ENCODE results near the gene GABRG3. TPM values are rescaled to one million over a fixed set of nuclear protein-coding genes. Genes with fewer than 3 reads are reported as not detected.

Gene GABRG3
- total RNA-seq, 3 donors from 2014 or later (not counting 1 experiment from before 2014, with no cell fraction given): not detected

GRCh38 chr15:27273506-27273905 lies 302.5 kb downstream of the GABRG3 start:
- intact Hi-C loops (cut with micrococcal nuclease): no loop called here
- Mint-ChIP-seq H3K4me3 (no peak overlapping the region), H3K36me3 (peaks cover 9% of the 10 kb centered on the region), H3K27ac (no peak overlapping the region), H3K4me1 (no peaks in the 10 kb centered on the region), H3K9me3 (peaks cover 13 to 18% of the 10 kb centered on the region in 2 donors), H3K27me3 (ENCODE audit: low read depth in 2 of 2) (no peaks in the 10 kb centered on the region)
- Histone ChIP-seq H3K27ac (ENCODE audit: low read length) (no peak overlapping the region), H3K4me3 (ENCODE audit: low read length) (no peak overlapping the region), H3K36me3 (ENCODE audit: control insufficient read depth, insufficient read depth, low read length) (no peaks in the 10 kb centered on the region), H3K27me3 (ENCODE audit: control insufficient read depth, insufficient read depth, low read length) (no peaks in the 10 kb centered on the region), H3K4me1 (ENCODE audit: control insufficient read depth, insufficient read depth, low read length) (no peaks in the 10 kb centered on the region), H3K9me3 (ENCODE audit: control insufficient read depth, insufficient read depth, low read length) (peaks cover 15% of the 10 kb centered on the region)
- WGBS (ENCODE audit: insufficient coverage): 100% methylated on average over 2 of the region's 3 CpGs
- ATAC-seq: no peak
- DNase-seq: no peak
- no peak for TF ChIP-seq CTCF (IDR thresholded peaks at IDR 0.05)

- 80% methylated on average over 3 of the region's 3 CpGs for WGBS (ENCODE audit: insufficient coverage)
- intact Hi-C loops (cut with micrococcal nuclease): no loop called here
Measured at GRCh38 chr15:27278761-27279160, 307.8 kb downstream of the GABRG3 start.

GRCh38 chr15:27292641-27293040 lies 321.7 kb downstream of the GABRG3 start:
- H3K9me3 ChIP-seq (ENCODE audit: control insufficient read depth, insufficient read depth, low read length): peaks cover 4% of the 10 kb centered on the region
- Mint-ChIP-seq H3K9me3 (peaks cover 4 to 14% of the 10 kb centered on the region in 2 donors), H3K27me3 (ENCODE audit: low read depth in 2 of 2) (no peaks in the 10 kb centered on the region), H3K4me3 (no peak overlapping the region), H3K27ac (no peak overlapping the region), H3K36me3 (no peaks in the 10 kb centered on the region), H3K4me1 (no peaks in the 10 kb centered on the region)
- H3K4me3 ChIP-seq (ENCODE audit: low read length): no peak overlapping the region
- ATAC-seq (no peak), DNase-seq (no peak)
- H3K27me3 ChIP-seq (ENCODE audit: control insufficient read depth, insufficient read depth, low read length): no peaks in the 10 kb centered on the region
- 80% methylated on average over 1 of the region's 3 CpGs for whole genome bisulfite sequencing (ENCODE audit: insufficient coverage)
- no peak overlapping the region for H3K27ac ChIP-seq (ENCODE audit: low read length)
- H3K4me1 ChIP-seq (ENCODE audit: control insufficient read depth, insufficient read depth, low read length): no peaks in the 10 kb centered on the region
- intact Hi-C loops (cut with micrococcal nuclease): no loop called here
- no peak for TF ChIP-seq CTCF (IDR thresholded peaks at IDR 0.05)
- no peaks in the 10 kb centered on the region for H3K36me3 ChIP-seq (ENCODE audit: control insufficient read depth, insufficient read depth, low read length)

More at GRCh38 chr15:27278761-27279160, 307.8 kb downstream of the GABRG3 start:
- Mint-ChIP-seq H3K27me3 (ENCODE audit: low read depth in 2 of 2) (no peaks in the 10 kb centered on the region), H3K4me1 (no peaks in the 10 kb centered on the region), H3K36me3 (no peaks in the 10 kb centered on the region), H3K27ac (no peak overlapping the region), H3K9me3 (peaks cover 13 to 14% of the 10 kb centered on the region in 2 donors), H3K4me3 (no peak overlapping the region)
- H3K4me1 ChIP-seq (ENCODE audit: control insufficient read depth, insufficient read depth, low read length): no peaks in the 10 kb centered on the region
- no peaks in the 10 kb centered on the region for H3K27me3 ChIP-seq (ENCODE audit: control insufficient read depth, insufficient read depth, low read length)
- H3K4me3 ChIP-seq (ENCODE audit: low read length): no peak overlapping the region
- no peak overlapping the region for H3K27ac ChIP-seq (ENCODE audit: low read length)
- no peak for ATAC-seq
- no peak for TF ChIP-seq CTCF (IDR thresholded peaks at IDR 0.05)
- H3K36me3 ChIP-seq (ENCODE audit: control insufficient read depth, insufficient read depth, low read length): no peaks in the 10 kb centered on the region
- no peak for DNase-seq
- H3K9me3 ChIP-seq (ENCODE audit: control insufficient read depth, insufficient read depth, low read length): peaks cover 5% of the 10 kb centered on the region

GRCh38 chr15:27293607-27294006 lies 322.6 kb downstream of the GABRG3 start:
- no peaks in the 10 kb centered on the region for H3K36me3 ChIP-seq (ENCODE audit: control insufficient read depth, insufficient read depth, low read length)
- intact Hi-C loops (cut with micrococcal nuclease): no loop called here
- Mint-ChIP-seq H3K4me1 (no peaks in the 10 kb centered on the region), H3K4me3 (no peak overlapping the region), H3K27ac (no peak overlapping the region), H3K36me3 (no peaks in the 10 kb centered on the region), H3K27me3 (ENCODE audit: low read depth in 2 of 2) (no peaks in the 10 kb centered on the region), H3K9me3 (peaks cover 10 to 18% of the 10 kb centered on the region in 2 donors)
- 100% methylated on average over 1 of the region's 1 CpG for WGBS (ENCODE audit: insufficient coverage)
- no peaks in the 10 kb centered on the region for H3K4me1 ChIP-seq (ENCODE audit: control insufficient read depth, insufficient read depth, low read length)
- TF ChIP-seq CTCF (IDR thresholded peaks at IDR 0.05): no peak
- ATAC-seq (no peak), DNase-seq (no peak)
- H3K4me3 ChIP-seq (ENCODE audit: low read length): no peak overlapping the region
- H3K27me3 ChIP-seq (ENCODE audit: control insufficient read depth, insufficient read depth, low read length): no peaks in the 10 kb centered on the region
- H3K27ac ChIP-seq (ENCODE audit: low read length): no peak overlapping the region
- peaks cover 4% of the 10 kb centered on the region for H3K9me3 ChIP-seq (ENCODE audit: control insufficient read depth, insufficient read depth, low read length)
